SIG-M5 treated with dmso at 0.1 percent for 504 hours (cell line): ENCODE measurements around the gene IL17RC.

ENCODE experiments used
- DNase-seq: peaks from one replicate; lab custom pipeline; 2025; ENCODE audit not compliant: unreplicated experiment; lab: John Stamatoyannopoulos, UW

IL17RC gene

DNA sequence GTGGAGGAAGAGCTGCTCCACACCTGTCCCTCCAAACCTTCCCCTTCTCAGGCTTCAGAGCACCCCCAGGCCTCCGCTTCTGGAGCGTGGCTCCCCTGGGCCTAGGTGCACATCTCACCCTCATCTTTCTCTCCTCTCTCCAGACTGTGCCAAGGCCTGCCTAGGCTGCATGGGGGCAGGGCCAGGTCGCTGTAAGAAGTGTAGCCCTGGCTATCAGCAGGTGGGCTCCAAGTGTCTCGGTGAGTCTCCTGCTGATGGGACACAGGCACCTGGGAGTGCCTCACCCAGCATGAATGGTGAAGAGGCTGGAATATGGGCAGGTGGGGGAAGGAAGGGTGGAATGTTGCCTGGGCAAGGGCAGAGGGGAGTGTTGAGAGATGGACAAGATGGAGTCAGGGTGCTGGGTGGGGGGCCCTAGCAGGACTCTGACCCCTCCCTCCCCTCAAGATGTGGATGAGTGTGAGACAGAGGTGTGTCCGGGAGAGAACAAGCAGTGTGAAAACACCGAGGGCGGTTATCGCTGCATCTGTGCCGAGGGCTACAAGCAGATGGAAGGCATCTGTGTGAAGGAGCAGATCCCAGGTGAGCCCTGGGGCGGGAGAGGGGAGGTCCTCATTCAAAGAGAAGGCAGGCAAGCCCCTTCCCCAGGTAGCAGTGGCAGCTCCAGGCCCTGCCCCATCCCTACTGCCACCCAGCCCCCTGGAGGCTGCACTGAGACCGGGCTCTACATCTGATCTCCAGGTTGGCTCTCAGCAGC is 26.2 kb downstream of the IL17RC start:
- DNase-seq, result no peak

DNA sequence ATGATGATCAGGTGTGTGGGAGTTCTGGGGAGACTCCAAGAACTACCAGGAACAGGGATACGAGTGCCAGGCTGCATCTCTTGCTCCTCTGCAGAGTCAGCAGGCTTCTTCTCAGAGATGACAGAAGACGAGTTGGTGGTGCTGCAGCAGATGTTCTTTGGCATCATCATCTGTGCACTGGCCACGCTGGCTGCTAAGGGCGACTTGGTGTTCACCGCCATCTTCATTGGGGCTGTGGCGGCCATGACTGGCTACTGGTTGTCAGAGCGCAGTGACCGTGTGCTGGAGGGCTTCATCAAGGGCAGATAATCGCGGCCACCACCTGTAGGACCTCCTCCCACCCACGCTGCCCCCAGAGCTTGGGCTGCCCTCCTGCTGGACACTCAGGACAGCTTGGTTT is 27.4 kb downstream of the IL17RC start:
- DNase-seq, result no peak

DNA sequence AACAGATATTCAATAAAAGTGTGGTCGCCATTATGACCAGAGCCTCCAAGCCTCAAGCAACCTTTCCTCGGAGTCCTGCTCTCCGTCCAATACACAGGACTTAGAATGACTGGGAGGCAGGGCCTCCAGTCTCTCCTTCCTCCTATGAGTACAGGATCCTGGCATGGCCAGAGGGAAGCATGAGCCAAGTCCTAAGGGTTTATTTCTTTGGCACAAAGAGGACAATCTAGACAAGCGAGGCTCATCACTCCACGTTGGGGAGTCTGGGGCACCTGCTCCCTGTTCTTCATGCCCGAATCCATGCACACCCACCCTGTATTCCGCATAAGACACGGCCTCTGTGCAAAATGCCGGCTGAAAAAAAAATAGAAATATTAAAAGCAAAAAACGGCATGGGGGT is 28.5 kb downstream of the IL17RC start:
- DNase-seq, result no peak

DNA sequence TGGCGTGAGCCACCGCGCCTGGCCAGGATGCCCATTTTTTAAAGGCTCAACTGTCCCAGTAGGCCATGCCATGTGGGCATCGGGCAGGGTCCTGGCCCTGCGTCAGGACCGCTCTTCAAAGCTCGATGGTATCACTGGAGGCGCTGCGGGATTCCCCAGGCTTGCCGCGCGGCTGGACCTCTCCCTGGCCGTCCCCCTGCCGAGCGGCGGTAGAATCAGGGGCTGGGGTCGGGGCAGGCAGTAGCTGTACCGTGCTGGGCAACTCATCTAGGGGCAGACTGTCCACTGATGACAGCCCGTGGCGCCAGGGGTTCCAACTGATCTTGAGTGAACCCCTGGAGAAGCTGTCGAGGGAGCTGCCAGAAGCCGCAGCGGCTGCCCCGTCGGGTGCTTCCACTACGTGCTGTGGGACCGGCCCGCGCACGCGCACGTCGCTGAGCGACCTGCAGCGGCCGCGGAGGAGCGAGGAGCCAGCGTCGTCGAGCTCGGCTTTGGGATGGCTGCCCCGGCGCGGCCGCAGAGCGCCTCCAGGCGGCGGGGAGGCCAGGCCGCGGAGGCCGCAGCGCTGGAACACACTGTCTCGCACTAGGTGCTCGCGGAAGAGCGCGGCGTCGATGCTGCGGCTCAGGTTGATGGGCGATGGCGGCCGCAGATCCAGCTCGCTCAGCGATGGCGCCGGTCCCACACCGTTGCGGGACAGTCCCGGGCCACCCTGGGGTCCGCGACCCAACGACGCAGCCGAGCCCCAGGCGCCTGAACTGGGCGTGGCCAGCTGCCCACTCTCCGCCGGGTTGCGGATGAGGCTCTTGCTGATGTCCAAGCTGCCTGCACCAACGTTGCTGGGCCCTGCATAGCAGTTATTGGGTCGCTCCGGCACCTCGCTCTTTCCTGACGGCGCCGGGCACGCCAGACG is 29.5 kb downstream of the IL17RC start:
- peak; percentile 59 for DNase-seq

DNA sequence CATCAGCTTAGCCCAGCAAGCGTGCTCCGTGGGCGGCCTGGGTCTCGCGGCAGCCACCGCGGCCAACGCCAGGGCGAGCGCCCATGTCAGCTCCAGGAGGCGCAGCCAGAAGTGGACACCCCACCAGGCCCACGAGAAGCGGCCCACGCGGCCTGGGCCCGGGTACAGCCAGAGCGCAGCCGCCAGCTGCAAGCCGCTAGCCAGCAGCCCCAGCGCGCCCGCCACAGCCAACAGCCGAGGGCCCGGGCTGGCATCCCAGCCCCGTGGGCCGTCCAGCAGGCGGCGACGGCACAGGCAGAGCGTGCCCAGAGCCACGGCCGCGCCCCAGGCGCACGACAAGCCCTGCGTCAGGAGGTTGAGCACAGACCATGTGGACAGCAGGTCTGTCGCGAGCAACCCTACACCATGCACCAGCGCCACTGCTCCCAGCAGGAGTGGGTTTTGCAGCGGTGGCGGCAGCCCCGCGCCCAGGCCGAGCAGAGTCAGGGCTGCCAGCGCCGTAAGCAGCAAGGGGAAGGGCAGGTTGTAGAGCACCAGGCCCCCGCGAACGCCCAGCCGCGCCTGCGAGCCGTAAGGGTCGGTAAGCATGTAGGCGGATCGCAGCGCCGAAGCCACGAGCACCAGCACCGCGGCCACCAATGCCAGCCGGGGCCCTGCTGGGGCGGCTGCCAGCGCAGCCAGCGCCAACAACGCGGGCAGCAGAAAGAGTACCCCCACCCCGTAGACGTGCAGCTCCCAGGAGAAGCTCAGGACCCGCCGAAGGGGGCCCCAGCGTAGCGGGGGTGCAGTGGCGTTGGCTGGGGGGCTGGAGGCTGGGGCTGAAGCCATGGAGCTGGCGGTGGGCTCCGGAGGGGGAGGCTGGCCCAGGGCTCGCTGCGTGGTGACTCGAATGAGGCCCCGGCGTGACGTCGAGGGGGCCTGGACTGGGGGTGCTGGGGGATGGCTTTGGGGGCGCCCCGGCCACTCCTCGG is 30.4 kb downstream of the IL17RC start:
- DNase-seq, result no peak

DNA sequence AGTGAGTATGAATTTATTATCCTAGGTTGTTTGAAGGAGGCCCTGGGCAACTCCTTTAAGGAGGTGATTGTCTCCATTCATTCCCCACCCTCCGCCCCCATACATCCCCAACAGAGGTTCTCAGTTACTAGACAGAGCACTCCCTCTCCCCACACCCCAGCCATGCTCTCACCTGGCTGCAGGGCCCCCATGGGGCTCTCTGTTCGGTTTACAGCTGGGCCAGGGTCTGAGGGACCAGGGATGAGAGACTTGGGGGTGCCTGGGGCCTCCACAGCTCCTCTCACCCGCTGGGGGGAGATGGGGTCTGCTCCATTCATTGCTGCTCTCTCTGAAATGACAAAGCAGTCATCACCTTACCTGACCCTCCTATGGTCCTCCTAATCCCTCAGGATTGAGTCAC is 31.7 kb downstream of the IL17RC start:
- no peak for DNase-seq

DNA sequence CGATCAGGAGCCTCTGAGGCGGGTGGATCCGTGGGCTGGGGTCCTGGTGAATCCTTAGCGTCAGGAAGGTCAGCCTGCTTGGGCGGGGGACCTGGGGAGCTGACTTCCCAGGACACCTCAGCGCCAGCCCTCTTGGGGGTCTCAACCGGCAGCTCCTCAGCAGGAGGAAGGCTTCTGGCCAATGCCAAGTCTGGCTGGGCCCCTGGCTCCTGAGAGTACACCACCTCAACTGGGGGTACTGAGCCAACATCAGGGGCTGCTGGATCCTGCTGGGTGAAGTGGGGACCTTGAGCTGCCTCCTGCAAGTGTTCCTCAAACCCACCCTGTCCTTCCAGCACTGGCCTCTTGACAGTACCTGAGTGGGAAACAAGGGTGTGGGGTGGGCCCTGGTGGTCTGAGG is 32.2 kb downstream of the IL17RC start:
- DNase-seq, result no peak

DNA sequence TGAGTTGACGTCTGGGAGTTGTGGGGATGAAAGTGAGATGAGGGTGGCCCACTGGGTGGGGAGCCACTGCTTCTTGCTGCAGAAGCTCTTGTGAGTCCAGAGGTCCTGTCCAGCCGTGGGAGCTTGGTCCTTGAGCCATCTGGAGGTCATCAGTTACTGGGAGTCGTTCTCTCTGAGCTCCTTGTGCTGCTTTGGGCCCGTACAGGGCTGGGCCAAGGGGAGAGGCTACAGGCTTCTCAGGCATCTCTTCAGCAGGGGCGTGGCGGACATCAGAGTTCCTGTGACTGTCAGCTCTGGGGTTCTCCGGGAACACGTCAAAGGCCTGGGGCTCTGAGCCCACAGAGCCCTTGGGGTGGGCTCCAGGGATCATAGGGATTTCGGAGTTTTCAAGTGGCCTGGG is 32.7 kb downstream of the IL17RC start:
- no peak for DNase-seq

DNA sequence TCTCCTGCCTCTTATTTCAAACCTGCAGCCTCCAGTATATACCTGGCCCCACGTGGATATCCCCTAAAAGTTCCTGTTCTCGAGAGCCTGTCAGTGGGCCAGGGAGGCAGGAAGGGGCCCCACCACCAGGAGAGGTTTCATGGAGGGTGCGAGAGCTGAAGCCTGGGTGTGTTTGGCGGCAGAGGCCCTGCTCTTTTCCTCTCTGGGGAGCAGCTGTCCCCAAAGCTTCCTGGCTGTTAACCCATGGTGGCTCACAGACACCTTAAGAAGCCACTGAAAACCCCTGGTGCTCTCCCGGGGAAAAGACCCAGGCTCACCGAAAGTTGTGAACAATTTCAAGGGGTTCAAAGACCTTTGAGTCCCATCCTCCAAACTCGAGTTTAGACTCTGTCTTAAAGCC is 34.2 kb downstream of the IL17RC start:
- no peak for DNase-seq

DNA sequence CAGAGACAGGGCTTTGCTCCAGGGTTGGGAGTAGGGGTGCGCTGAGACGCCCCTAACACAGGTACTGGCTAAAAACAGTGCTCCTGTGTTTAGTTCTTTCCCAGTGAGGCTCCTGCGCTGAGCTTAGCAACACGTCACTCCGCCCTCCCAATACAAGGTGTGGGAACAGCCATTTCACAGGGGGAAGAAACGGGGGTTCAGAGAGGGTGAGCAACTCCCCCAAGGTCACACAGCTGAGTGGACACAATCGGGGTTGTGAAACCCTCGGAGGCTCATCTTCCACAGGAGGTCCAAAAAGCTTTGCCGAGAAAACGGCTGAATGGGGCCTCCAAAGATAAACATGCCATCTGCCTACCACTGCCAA is 34.7 kb downstream of the IL17RC start:
- DNase-seq, result no peak

DNA sequence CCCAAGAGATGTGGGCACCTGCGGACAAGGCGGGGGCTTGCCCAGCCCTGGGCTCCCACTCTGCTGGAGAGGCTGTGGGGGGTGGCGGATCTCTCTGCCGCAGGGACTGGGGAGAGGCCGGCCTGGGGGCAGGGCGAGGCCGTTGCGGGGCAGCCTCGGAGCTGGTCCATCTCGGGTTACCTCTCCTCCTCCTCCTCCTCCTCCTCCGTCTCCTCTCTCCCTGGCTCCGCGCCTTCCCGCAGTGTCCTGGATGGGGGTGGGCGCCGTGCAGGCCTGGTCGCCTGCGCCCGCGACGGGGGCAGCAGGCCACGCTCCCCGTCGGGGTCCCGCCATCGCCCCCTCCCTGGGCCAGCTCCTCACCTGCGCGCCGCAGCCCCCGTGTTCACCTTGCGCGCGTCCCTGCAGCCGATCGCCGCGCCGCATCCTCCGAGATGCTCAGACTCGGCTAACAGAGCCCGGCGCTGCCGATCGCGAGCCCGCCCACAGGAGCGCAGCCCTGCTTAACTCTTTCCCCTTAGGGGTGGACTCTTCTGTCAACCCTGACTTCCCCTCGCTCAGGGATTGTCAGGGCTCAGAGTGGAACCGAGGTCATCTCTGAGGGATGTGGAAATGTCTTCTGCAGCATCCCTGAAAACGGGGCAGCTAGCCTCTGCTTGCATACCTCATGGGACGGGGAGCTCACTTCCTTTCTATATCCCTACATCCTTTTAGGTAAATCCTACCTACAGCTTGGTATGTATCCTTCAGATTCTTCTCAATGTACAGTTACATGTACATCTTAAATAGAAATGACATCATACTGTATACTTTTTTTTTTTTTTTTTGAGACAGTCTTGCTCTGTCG is 35.3 kb downstream of the IL17RC start, which contains the start of gene PRRT3:
Gene PRRT3, minus strand, starts transcription at position 447 of the 844 bp plus-strand sequence. CDS start 2,293 bp downstream, outside the sequence.
- DNase-seq, result peak; percentile 61

DNA sequence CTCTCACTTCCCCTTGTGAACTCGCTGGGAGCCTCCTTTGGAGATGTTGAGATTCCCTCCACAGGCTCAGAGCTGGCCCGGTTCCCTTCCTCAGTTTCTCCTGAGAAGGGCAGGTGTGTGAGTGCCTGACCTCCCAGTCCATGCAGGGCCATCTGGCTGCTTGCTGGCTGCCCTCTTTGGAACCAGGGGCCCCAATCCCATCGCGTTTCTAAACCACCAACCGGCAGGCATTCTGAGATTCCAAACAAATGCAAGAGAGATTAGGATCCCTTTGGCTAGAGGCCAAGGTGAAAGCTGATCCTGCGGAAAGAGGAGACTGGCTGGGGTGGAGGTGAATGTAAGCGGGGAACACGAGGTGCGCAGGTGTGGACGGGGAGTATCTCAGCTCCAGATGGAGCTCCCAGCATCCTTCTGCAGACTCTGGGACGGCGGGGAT is 38.2 kb downstream of the IL17RC start:
- no peak for DNase-seq

DNA sequence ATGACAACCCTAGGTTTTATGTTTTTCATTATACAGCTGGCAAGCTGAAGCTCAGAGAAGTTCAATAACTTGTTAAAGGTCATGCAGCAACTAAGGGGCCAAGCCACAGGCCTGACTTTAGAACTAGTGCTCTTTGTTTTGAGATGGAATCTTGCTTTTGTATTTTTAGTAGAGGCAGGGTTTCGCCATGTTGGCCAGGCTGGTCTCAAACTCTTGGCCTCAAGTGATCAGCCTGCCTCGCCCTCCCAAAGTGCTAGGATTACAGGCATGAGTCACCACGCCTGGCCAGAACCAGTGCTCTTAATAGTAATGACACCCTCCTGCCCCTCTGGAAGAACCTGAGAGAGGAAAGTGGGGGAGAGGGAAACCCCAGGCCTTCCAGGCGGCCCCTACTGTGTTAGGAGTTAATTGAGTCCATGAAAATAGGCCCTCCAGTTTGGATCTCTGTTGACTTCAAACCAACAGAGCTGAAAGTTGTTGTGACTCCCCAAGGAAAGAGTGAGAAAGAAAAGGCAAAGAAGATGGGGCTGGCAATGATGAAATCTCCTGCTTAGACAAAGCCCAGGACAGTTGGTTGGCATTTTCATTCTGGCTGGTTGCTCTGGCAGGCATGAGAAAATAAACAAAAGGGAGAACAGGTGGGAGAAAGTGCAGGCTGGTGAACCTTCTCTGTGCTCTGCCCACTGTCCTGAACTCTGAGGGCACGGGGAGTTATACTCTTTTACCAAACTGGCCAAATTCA is 38.9 kb downstream of the IL17RC start:
- no peak for DNase-seq

DNA sequence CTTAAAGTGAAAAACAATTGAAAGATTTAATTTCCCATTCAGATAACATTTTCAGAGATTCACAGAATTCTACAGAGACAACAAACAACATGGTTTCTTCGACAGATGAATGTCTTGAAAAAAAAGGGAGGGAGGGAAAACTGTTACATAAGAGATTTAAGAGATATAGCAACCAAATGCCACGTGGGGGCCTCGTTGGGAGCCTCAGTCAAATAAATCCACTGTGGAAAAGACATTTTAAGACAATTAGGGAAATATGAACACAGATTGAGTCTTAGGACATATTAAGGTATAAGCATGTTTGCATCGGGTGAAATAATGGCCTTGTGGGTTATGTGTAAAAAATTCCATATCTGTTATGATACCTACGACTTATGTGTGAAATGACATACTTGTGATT is 40.3 kb downstream of the IL17RC start:
- no peak for DNase-seq

DNA sequence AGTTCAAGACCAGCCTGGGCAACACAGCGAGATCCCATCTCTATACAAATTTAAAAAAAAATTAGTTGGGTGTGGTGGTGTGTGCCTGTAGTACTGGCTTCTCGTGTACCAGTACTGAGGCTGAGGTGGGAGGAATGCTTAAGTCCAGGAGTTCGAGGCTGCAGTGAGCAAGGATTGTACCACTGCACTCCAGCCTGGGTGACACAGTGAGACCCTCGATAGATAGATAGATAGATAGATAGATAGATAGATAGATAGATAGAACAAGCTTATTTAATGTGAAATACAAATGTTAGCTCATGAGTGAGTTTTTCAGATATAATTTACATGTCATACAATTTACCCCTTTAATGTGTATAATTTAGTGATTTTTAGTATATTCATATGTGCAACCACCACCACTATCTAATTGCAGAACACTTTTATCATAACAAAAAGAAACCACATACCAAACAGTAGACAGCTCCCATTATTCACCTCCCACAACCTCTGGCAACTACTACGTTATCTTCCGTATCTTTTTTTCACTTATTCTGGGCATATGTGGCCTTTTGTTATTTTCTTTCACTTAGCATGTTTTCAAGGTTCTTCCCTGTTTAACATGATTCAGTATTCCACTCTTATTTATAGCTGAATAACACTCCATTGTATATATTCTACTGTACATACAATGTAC is 48.4 kb downstream of the IL17RC start:
- DNase-seq, result no peak

DNA sequence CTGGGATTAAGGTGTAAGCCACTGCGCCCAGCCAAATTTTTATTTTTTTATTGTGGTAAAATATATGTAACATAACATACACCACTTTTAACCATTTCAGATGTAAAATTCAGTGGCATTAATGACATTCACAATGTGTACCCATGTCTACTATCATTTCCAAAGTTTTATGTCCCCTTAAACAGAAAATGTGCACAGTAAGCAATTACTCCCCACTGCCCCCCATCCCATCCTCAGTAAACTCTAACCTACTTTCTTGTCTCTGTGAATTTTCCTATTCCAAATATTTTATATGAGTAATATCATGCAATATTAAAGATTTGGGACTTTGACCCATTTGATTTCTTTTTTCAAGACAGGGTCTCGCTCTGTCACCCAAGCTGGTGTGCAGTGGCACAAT is 49.9 kb downstream of the IL17RC start:
- DNase-seq, result no peak

DNA sequence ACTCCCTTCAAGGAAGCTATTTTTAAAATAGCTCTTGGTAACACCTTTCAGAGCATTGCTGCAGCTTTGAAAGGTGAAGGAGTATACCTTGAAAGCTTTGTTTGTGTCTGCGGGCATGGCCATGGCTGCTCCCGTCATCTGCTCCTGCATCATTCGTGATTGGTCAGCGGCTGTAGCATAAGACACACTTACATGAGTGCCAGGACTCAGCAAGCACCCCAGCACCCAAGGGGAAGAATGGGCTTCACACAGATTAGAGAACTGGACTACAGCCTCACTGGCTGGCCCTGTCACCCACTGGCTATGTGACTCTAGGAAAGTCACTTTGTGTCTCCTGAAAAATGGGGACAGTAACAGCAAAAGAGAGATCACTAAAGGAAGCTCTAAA is 52.7 kb downstream of the IL17RC start:
- no peak for DNase-seq

DNA sequence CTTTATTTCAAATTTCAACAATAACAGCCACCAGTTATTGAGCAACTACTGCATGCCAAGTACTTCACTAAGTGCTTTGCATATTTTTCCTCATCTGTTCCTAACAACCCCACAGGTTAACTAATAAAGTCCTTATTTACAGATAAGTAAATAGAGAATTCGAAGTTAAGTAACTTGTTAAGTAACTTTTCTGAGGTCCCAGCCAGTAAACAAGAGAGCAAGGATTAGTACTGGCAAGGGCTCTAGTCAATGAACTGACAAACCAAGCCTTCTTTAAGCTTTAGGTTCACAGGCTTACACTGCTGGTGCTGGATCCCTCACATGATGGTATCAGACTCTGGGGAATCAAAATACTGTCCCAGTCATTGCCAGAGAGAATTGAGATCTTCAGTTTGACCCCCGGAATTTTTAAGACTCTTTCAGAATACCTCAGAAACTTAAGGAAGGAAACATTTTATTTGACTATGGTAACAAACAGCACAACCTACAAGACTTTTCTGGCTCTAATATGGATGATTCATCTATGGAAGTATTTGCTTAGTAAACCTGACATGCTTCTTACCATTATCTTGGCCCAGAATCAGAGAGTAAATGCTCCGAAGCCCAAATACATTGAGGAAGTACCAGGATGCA is 53.2 kb downstream of the IL17RC start:
- DNase-seq, result peak; percentile 60
